Neuronal stem cell (in vitro differentiated cells): Measurements from ENCODE around the gene PARP2.

Experiments
- DNase-seq: peaks from one replicate; pipeline ENCODE4 v3.0.0-alpha.2; 2013; ENCODE audit warnings: low spot score
- H2AFZ ChIP-seq: one replicate; pipeline ENCODE4 v1.6.1; 2013; ENCODE audit warnings: mild to moderate bottlenecking, low read length, inconsistent platforms
- H2AK5ac ChIP-seq: 2 replicates; pipeline ENCODE4 v1.6.1; 2013; ENCODE audit warnings: low read depth, mild to moderate bottlenecking, inconsistent platforms, low read length, moderate library complexity, mixed read lengths
- H2BK120ac ChIP-seq: 2 replicates; pipeline ENCODE4 v1.6.1; 2013; ENCODE audit warnings: low read depth, mild to moderate bottlenecking, inconsistent platforms, low read length, moderate library complexity, mixed read lengths
- H2BK12ac ChIP-seq: one replicate; pipeline ENCODE4 v1.6.1; 2013; ENCODE audit warnings: low read length, inconsistent platforms
- H2BK15ac ChIP-seq: 2 replicates; pipeline ENCODE4 v1.6.1; 2013; ENCODE audit warnings: mild to moderate bottlenecking, low read length, inconsistent platforms, mixed read lengths
- H2BK5ac ChIP-seq: one replicate; pipeline ENCODE4 v1.6.1; 2013; ENCODE audit warnings: inconsistent platforms, mild to moderate bottlenecking, low read length, moderate library complexity
- H3K14ac ChIP-seq: one replicate; pipeline ENCODE4 v1.6.1; 2013; ENCODE audit warnings: low read length, inconsistent platforms
- H3K18ac ChIP-seq: 2 replicates; pipeline ENCODE4 v1.6.1; 2013; ENCODE audit warnings: low read length, inconsistent platforms
- H3K23ac ChIP-seq: 2 replicates; pipeline ENCODE4 v1.6.1; 2013; ENCODE audit warnings: low read depth, mild to moderate bottlenecking, mixed read lengths, low read length, inconsistent platforms; ENCODE audit not compliant: poor library complexity
- H3K27ac ChIP-seq: replicated peaks from 3 replicates; pipeline ENCODE4 v1.5.1; 2013; ENCODE audit warnings: low read length, inconsistent platforms
- H3K27me3 ChIP-seq, 3 experiments: 2 replicates each; pipeline ENCODE4 v1.6.1; 2013; ENCODE audit warnings: low read length in 3 of 3, mild to moderate bottlenecking in 2 of 3, inconsistent platforms in 1 of 3, low read depth in 1 of 3, mixed read lengths in 1 of 3, moderate library complexity in 1 of 3; ENCODE audit not compliant: control insufficient read depth in 3 of 3, insufficient read depth in 3 of 3
- H3K36me3 ChIP-seq, 2 donors: replicated peaks in 1 of 2; 2 replicates each; pipeline ENCODE4 v1.6.1; 2013; ENCODE audit warnings: low read length in 2 of 2; ENCODE audit not compliant: control insufficient read depth in 2 of 2, insufficient read depth in 2 of 2
- H3K4ac ChIP-seq: 2 replicates; pipeline ENCODE4 v1.6.1; 2013; ENCODE audit warnings: inconsistent platforms, mild to moderate bottlenecking, low read length, moderate library complexity
- H3K4me1 ChIP-seq, 2 donors: 1 replicate in 1 of 2; 2 replicates in 1 of 2; pipeline ENCODE4 v1.6.1; 2013; ENCODE audit warnings: low read length in 2 of 2, low read depth in 1 of 2; ENCODE audit not compliant: control insufficient read depth in 2 of 2, insufficient read depth in 1 of 2
- H3K4me2 ChIP-seq: one replicate; pipeline ENCODE4 v1.6.1; 2013; ENCODE audit warnings: mild to moderate bottlenecking, low read length, inconsistent platforms; ENCODE audit not compliant: insufficient read depth, poor library complexity, severe bottlenecking
- H3K4me3 ChIP-seq, 2 donors: 2 replicates each; pipeline ENCODE4 v1.5.1; 2013; ENCODE audit warnings: low read length in 2 of 2, mild to moderate bottlenecking in 2 of 2, inconsistent platforms in 1 of 2, moderate library complexity in 1 of 2
- H3K79me1 ChIP-seq: one replicate; pipeline ENCODE4 v1.6.1; 2013; ENCODE audit warnings: low read depth, mild to moderate bottlenecking, inconsistent platforms, low read length, moderate library complexity
- H3K9ac ChIP-seq: one replicate; pipeline ENCODE4 v1.6.1; 2013; ENCODE audit warnings: mild to moderate bottlenecking, low read depth, low read length, inconsistent platforms; ENCODE audit not compliant: poor library complexity
- H3K9me3 ChIP-seq, 2 donors: replicated peaks in 1 of 2; 2 replicates each; pipeline versions ENCODE3 to v1.6.1; 2013; ENCODE audit warnings: low read length in 2 of 2, mild to moderate bottlenecking in 2 of 2, inconsistent platforms in 1 of 2, low read depth in 1 of 2, mixed read lengths in 1 of 2, moderate library complexity in 1 of 2; ENCODE audit not compliant: control insufficient read depth in 2 of 2, insufficient read depth in 1 of 2
- H4K8ac ChIP-seq: one replicate; pipeline ENCODE4 v1.6.1; 2013; ENCODE audit warnings: low read depth, mild to moderate bottlenecking, inconsistent platforms, low read length, moderate library complexity
- H4K91ac ChIP-seq: one replicate; pipeline ENCODE4 v1.6.1; 2013; ENCODE audit warnings: low read length, low read depth, mild to moderate bottlenecking, inconsistent platforms; ENCODE audit not compliant: poor library complexity
- WGBS, 2 donors: extraction: QIAGEN DNeasy Blood & Tissue Kit; methylation state at CpG; one replicate each; pipeline ENCODE4 v1.1.7; 2013; ENCODE audit warnings: missing lambda C conversion rate in 2 of 2, mixed read lengths in 1 of 2; ENCODE audit not compliant: insufficient read length in 2 of 2, insufficient replicate concordance in 1 of 2; ENCODE audit errors: extremely low coverage in 2 of 2; 5-methylcytosine and 5-hydroxymethylcytosine counted together

PARP2 gene

GRCh38 chr14:20387576-20387975 is 44.1 kb downstream of the PARP2 start:
- H3K36me3 ChIP-seq, result peaks cover 29 to 87% of the 10 kb centered on the region in 2 donors
- H3K4me3 ChIP-seq, result no peak overlapping the region
- H4K8ac ChIP-seq, result no peak overlapping the region
- H4K91ac ChIP-seq, result no peak overlapping the region
- H3K4me1 ChIP-seq, result no peaks in the 10 kb centered on the region
- H3K4me2 ChIP-seq, result no peak overlapping the region
- H3K23ac ChIP-seq, result no peak overlapping the region
- no CpG with 5 or more reads among the region's 6 CpGs for WGBS, 2 donors
- no peak overlapping the region for H3K14ac ChIP-seq
- H2AFZ ChIP-seq, result no peak overlapping the region
- no peak overlapping the region for H2BK15ac ChIP-seq
- no peak overlapping the region for H2BK120ac ChIP-seq
- no peak for DNase-seq
- no peak overlapping the region for H3K9ac ChIP-seq
- no peaks in the 10 kb centered on the region for H3K79me1 ChIP-seq
- no peak overlapping the region for H3K4ac ChIP-seq
- H3K9me3 ChIP-seq, result no peaks in the 10 kb centered on the region
- H2BK5ac ChIP-seq, result no peak overlapping the region
- H3K27ac ChIP-seq, result no peak overlapping the region
- H3K18ac ChIP-seq, result no peak overlapping the region
- no peak overlapping the region for H2AK5ac ChIP-seq
- no peaks in the 10 kb centered on the region for H3K27me3 ChIP-seq
- H2BK12ac ChIP-seq, result no peak overlapping the region

GRCh38 chr14:20388159-20388558 is 44.7 kb downstream of the PARP2 start:
- Histone ChIP-seq H3K23ac (no peak overlapping the region), H4K8ac (no peak overlapping the region), H3K4me1 (no peaks in the 10 kb centered on the region), H3K18ac (no peak overlapping the region), H3K4me3 (no peak overlapping the region), H2BK120ac (no peak overlapping the region), H3K4me2 (no peak overlapping the region), H3K79me1 (no peaks in the 10 kb centered on the region), H3K14ac (no peak overlapping the region), H4K91ac (no peak overlapping the region), H2BK15ac (no peak overlapping the region), H2AFZ (no peak overlapping the region), H3K36me3 (peaks cover 29 to 85% of the 10 kb centered on the region in 2 donors), H3K4ac (no peak overlapping the region), H2BK12ac (no peak overlapping the region), H2BK5ac (no peak overlapping the region), H3K27ac (no peak overlapping the region), H2AK5ac (no peak overlapping the region), H3K27me3 (no peaks in the 10 kb centered on the region), H3K9me3 (no peaks in the 10 kb centered on the region), H3K9ac (no peak overlapping the region)
- DNase-seq, result no peak
- WGBS, 2 donors, result no CpG with 5 or more reads among the region's 4 CpGs

- H2BK15ac ChIP-seq, result no peak overlapping the region
- no peaks in the 10 kb centered on the region for H3K27me3 ChIP-seq
- H3K23ac ChIP-seq, result no peak overlapping the region
- H3K9me3 ChIP-seq, result no peaks in the 10 kb centered on the region
- H4K91ac ChIP-seq, result no peak overlapping the region
- H3K79me1 ChIP-seq, result no peaks in the 10 kb centered on the region
- no peaks in the 10 kb centered on the region for H3K4me1 ChIP-seq
- no peak overlapping the region for H4K8ac ChIP-seq
- H2BK120ac ChIP-seq, result no peak overlapping the region
- no peak overlapping the region for H2AFZ ChIP-seq
- peak overlapping the region; percentile 4 for H3K14ac ChIP-seq
- no CpG with 5 or more reads among the region's 4 CpGs for WGBS, 2 donors
- H2AK5ac ChIP-seq, result no peak overlapping the region
- H3K4me2 ChIP-seq, result no peak overlapping the region
- no peak overlapping the region for H3K9ac ChIP-seq
- no peak overlapping the region for H3K27ac ChIP-seq
- no peak overlapping the region for H2BK5ac ChIP-seq
- H2BK12ac ChIP-seq, result no peak overlapping the region
- peaks cover 14 to 80% of the 10 kb centered on the region in 2 donors for H3K36me3 ChIP-seq
- H3K18ac ChIP-seq, result no peak overlapping the region
- H3K4me3 ChIP-seq, result no peak overlapping the region
- no peak for DNase-seq
- no peak overlapping the region for H3K4ac ChIP-seq
Observed at GRCh38 chr14:20391505-20391904, 48.1 kb downstream of the PARP2 start.

- H3K4me2 ChIP-seq, result no peak overlapping the region
- H3K27ac ChIP-seq, result no peak overlapping the region
- no peak overlapping the region for H3K23ac ChIP-seq
- no peak overlapping the region for H2BK12ac ChIP-seq
- H3K9ac ChIP-seq, result no peak overlapping the region
- no peak overlapping the region for H2BK15ac ChIP-seq
- H3K4me1 ChIP-seq, result no peaks in the 10 kb centered on the region
- no peak overlapping the region for H3K4ac ChIP-seq
- no peak for DNase-seq
- H2BK120ac ChIP-seq, result no peak overlapping the region
- no peaks in the 10 kb centered on the region for H3K79me1 ChIP-seq
- no peak overlapping the region for H4K91ac ChIP-seq
- no peak overlapping the region for H3K18ac ChIP-seq
- no peak overlapping the region for H2BK5ac ChIP-seq
- no peak overlapping the region for H3K14ac ChIP-seq
- no peak overlapping the region for H2AK5ac ChIP-seq
- no peaks in the 10 kb centered on the region for H3K9me3 ChIP-seq
- no peak overlapping the region for H4K8ac ChIP-seq
- H3K4me3 ChIP-seq, result no peak overlapping the region
- peaks cover 5 to 69% of the 10 kb centered on the region in 2 donors for H3K36me3 ChIP-seq
- no peaks in the 10 kb centered on the region for H3K27me3 ChIP-seq
- WGBS, 2 donors, result no CpG with 5 or more reads among the region's 3 CpGs
- no peak overlapping the region for H2AFZ ChIP-seq
Observed at GRCh38 chr14:20397511-20397910, 54.1 kb downstream of the PARP2 start.
